ENCODE results near the gene DOK5.

- no peak for TF ChIP-seq CTCF (conservative IDR thresholded peaks at IDR 0.05; ENCODE audit: low read depth in 2 of 2)
- TF ChIP-seq ETS1 (IDR thresholded peaks at IDR 0.05), result no peak
- no peak for TF ChIP-seq EZH2 (IDR thresholded peaks at IDR 0.05; ENCODE audit: low read depth, unreplicated experiment)
- TF ChIP-seq STAT1 (IDR thresholded peaks at IDR 0.05; ENCODE audit: unreplicated experiment), result no peak
- no peak for TF ChIP-seq EZH2phosphoT487 (IDR thresholded peaks at IDR 0.05; ENCODE audit: unreplicated experiment)
- no peak for TF ChIP-seq REST (IDR thresholded peaks at IDR 0.05; ENCODE audit: unreplicated experiment)
- TF ChIP-seq CREB1 (CRISPR knock-in tag; IDR thresholded peaks at IDR 0.05; ENCODE audit: low read depth), result no peak
- no peak for TF ChIP-seq POLR2AphosphoS5 (IDR thresholded peaks at IDR 0.05; ENCODE audit: low read depth)
- no peak for TF ChIP-seq NANOG (IDR thresholded peaks at IDR 0.05; ENCODE audit: borderline replicate concordance)
- no peak for TF ChIP-seq ZNF462 (CRISPR knock-in tag; IDR thresholded peaks at IDR 0.05)
- TF ChIP-seq JUNB (IDR thresholded peaks at IDR 0.05; ENCODE audit: unreplicated experiment), result no peak
- no peak for TF ChIP-seq ZNF331 (CRISPR knock-in tag; IDR thresholded peaks at IDR 0.05; ENCODE audit: low read depth)
Measured at GRCh38 chr20:54654450-54654849, 179.1 kb downstream of the DOK5 start.

Data from GM23338 (cell line).